HEK293T (cell line): ENCODE measurements around the gene SCN7A.

Source experiments
- CTCF ChIA-PET: fragments of 350-600 bp; formaldehyde crosslinking; extraction: SDS; loops from one replicate; lab custom pipeline; 2021; ENCODE audit warnings: antibody characterized with exemption, inconsistent platforms; lab: Yijun Ruan, JAX
- POLR2A ChIA-PET: fragments of 350-600 bp; formaldehyde crosslinking; extraction: SDS; loops from one replicate; lab custom pipeline; 2020; ENCODE audit warnings: antibody characterized with exemption, inconsistent platforms; lab: Yijun Ruan, JAX
- DNase-seq: peaks from one replicate; pipeline ENCODE4 v3.0.0; 2012; ENCODE audit warnings: mixed read lengths; ENCODE audit errors: extremely low spot score
- ARNT ChIP-seq: fragments of 450-650 bp; IDR thresholded peaks from 2 replicates; pipeline ENCODE4 v1.6.1; 2017; ENCODE audit warnings: mild to moderate bottlenecking
- BHLHE40 ChIP-seq: fragments of 450-650 bp; IDR thresholded peaks from 2 replicates; pipeline ENCODE4 v1.6.1; 2016; ENCODE audit warnings: mild to moderate bottlenecking, moderate library complexity, borderline replicate concordance
- CTBP1 ChIP-seq: fragments of 450-650 bp; IDR thresholded peaks from 2 replicates; pipeline ENCODE4 v1.6.1; 2016; ENCODE audit warnings: borderline replicate concordance
- ELF4 ChIP-seq: fragments of 450-650 bp; IDR thresholded peaks from 2 replicates; pipeline ENCODE4 v1.6.1; 2017; ENCODE audit warnings: antibody characterized with exemption
- FOXA1 ChIP-seq: fragments of 450-650 bp; IDR thresholded peaks from 2 replicates; pipeline ENCODE4 v1.6.1; 2016; ENCODE audit warnings: mild to moderate bottlenecking
- FOXK2 ChIP-seq: fragments of 450-650 bp; IDR thresholded peaks from 2 replicates; pipeline ENCODE4 v1.6.1; 2016; ENCODE audit warnings: mild to moderate bottlenecking
- FOXM1 ChIP-seq: fragments of 450-650 bp; IDR thresholded peaks from 2 replicates; pipeline ENCODE4 v1.6.1; 2017; ENCODE audit warnings: mild to moderate bottlenecking, borderline replicate concordance
- HDGF ChIP-seq: fragments of 450-650 bp; IDR thresholded peaks from 2 replicates; pipeline ENCODE4 v1.6.1; 2017; ENCODE audit warnings: antibody characterized with exemption, borderline replicate concordance
- L3MBTL2 ChIP-seq: fragments of 450-650 bp; conservative IDR thresholded peaks from 2 replicates; pipeline ENCODE4 v1.6.1; 2016; ENCODE audit warnings: mild to moderate bottlenecking
- LEF1 ChIP-seq: fragments of 450-650 bp; IDR thresholded peaks from 2 replicates; pipeline ENCODE4 v1.6.1; 2017; ENCODE audit warnings: mild to moderate bottlenecking, borderline replicate concordance
- NFRKB ChIP-seq: fragments of 450-650 bp; IDR thresholded peaks from 2 replicates; pipeline ENCODE4 v1.6.1; 2016; ENCODE audit warnings: mild to moderate bottlenecking, moderate library complexity
- SP1 ChIP-seq: fragments of 450-650 bp; IDR thresholded peaks from 2 replicates; pipeline ENCODE4 v1.6.1; 2017
- SUZ12 ChIP-seq: fragments of 450-650 bp; IDR thresholded peaks from 2 replicates; pipeline ENCODE4 v1.6.1; 2016; ENCODE audit warnings: mild to moderate bottlenecking
- TARDBP ChIP-seq: fragments of 450-650 bp; IDR thresholded peaks from 2 replicates; pipeline ENCODE4 v1.6.1; 2016
- ZNF384 ChIP-seq: fragments of 450-650 bp; IDR thresholded peaks from 2 replicates; pipeline ENCODE4 v1.6.1; 2016
- TF ChIP-seq, protein P1 (sequence below): fragments of 450-650 bp; IDR thresholded peaks from 2 replicates; pipeline ENCODE4 v1.6.1; 2016

Gene SCN7A

DNA sequence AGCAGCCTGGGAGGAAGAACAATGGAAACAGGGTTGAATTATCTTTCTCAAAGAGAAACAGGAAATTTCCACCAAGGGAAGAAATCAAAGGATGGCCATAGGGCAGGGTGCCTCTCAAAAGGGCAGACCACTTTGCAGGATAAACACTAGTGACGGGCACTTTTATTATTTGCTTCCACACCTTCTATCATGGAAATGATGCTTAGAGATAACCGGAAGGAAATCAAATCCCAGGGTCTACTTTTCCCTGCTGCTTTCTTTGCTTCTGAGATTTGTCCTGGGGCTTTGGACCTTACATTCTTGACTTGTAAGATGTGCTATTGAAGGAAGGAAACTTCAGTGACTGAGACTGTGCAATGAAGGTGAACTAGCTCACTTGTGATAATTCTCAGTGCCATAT is 117.2 kb downstream of the SCN7A start:
- ChIA-PET POLR2A (interaction anchor here (1.1 kb wide), 1 partner anchor 191 kb away, joined by 3 read pairs; no protein-coding TSS in a partner anchor), CTCF (no interaction called here)
- no peak for DNase-seq
- TF ChIP-seq, protein P1, sequence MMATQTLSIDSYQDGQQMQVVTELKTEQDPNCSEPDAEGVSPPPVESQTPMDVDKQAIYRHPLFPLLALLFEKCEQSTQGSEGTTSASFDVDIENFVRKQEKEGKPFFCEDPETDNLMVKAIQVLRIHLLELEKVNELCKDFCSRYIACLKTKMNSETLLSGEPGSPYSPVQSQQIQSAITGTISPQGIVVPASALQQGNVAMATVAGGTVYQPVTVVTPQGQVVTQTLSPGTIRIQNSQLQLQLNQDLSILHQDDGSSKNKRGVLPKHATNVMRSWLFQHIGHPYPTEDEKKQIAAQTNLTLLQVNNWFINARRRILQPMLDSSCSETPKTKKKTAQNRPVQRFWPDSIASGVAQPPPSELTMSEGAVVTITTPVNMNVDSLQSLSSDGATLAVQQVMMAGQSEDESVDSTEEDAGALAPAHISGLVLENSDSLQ: no peak
- no peak for TF ChIP-seq ARNT
- no peak for TF ChIP-seq L3MBTL2
- no peak for TF ChIP-seq LEF1
- TF ChIP-seq FOXA1: no peak
- TF ChIP-seq FOXM1: no peak

DNA sequence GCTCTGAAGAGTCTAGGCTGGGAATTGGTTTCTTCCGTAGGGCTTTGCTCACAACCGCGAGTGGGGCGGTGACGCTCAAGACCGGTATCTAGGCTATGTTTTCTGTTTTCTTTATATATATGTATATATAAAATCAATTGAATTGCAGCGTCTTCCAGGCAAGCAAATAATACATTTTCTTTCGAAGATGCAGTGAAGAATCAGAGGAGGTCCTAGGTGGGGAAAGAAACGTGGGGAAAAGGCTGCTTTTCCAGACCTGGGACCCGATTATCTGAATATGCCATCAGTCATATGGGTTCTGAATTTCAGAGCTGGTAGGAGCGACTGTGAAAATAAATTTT is 117.6 kb downstream of the SCN7A start:
- CTCF ChIA-PET: interaction anchor here (2.2 kb wide), 1 partner anchor 15 kb away, joined by 11 read pairs; no protein-coding TSS in a partner anchor
- no peak for DNase-seq
- TF ChIP-seq FOXK2: no peak
- TF ChIP-seq, protein P1: no peak
- TF ChIP-seq CTBP1: no peak
- no peak for TF ChIP-seq TARDBP
- no peak for TF ChIP-seq ELF4
- no peak for TF ChIP-seq ARNT
- no peak for TF ChIP-seq SUZ12
- no peak for TF ChIP-seq BHLHE40
- TF ChIP-seq SP1: no peak
- no peak for TF ChIP-seq HDGF
- no peak for TF ChIP-seq ZNF384
- no peak for TF ChIP-seq LEF1
- TF ChIP-seq FOXA1: no peak
- TF ChIP-seq FOXM1: no peak
- TF ChIP-seq NFRKB: no peak
- TF ChIP-seq L3MBTL2: no peak
- POLR2A ChIA-PET: interaction anchor here (1.1 kb wide), 1 partner anchor 190 kb away, joined by 3 read pairs; no protein-coding TSS in a partner anchor

DNA sequence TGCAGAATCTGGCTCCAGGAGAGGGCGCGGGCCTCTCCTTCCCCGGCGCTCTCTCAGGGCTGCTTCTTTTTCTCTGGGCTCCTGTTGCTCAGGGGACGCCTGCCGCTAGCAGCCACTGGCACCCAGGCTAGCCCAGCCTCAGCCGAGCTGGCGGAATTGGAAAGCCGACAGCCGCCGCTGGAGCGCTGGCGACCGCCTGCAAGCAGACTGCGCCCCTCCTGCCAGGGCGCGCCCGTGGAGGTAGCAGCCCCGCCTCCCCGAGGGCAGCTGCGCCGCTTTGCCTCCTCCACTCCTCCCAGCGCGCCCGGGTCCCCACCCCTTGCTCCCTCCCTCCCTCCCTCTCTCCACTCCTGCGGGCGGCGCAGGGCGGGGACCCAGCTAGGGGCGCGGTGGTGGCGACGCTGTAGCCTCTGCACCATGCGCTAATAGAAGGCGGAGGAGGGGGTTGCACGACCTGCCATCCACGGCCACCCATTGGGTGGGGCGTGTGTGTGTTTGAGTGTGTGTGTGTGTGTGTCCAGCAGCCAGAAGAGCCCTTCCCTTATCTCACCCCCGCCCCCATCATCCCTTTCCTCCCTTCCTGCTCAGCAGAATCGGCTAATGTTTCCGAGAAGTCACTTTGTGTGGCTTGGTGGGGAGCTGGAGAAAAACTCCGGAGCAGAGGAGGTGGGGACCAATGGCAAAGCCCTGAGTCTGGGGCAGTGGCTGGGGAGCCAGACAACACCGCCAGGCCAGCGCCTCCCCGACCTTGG is 118.1 kb downstream of the SCN7A start, which contains the start of gene SCN9A:
TSS of gene SCN9A (minus strand) at position 209 of the 752 bp plus-strand sequence. CDS start 64,188 bp downstream, outside the sequence.
- peak; percentile 79 for DNase-seq
- ChIA-PET POLR2A (interaction anchor here (0.6 to 1.1 kb wide), 2 partner anchors 190 to 906 kb away, joined by 3 read pairs; partner anchors contain the start of gene CSRNP3), CTCF (interaction anchor here (0.6 to 2.2 kb wide), 5 partner anchors 10 to 233 kb away, joined by 3 to 11 read pairs (median 3); no protein-coding TSS in a partner anchor)
- TF ChIP-seq NFRKB (no peak), ELF4 (no peak), L3MBTL2 (peak; percentile 25; the same call in 1 of the 2 replicates)
- TF ChIP-seq, protein P1: no peak

DNA sequence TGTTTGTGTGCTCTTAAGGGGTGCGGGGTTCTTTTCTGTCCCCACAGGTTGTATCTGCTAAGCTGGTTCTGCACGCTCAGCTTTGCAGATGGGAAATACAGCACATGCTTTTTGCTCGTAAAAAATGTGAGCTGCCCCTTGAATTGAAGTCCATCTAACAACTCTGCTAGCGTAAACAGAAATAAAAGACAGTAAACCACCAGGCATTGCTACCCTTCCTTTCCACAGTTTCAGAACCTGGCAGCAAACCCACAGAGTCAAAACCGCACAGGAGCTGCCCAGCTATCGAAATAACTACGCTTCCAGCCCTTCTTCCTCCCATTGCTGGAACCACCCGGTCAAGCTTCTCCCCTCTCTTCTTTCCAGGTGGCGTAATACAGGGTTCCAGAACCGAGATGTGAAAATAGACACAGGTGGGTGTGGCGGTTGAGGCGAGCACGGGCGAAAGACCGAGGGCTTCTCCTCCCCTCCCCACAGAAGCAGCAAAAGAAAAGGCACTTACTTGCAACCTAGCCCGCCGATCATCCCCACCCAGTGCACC is 118.8 kb downstream of the SCN7A start:
- DNase-seq: peak; percentile 9
- POLR2A ChIA-PET: interaction anchor here (0.6 kb wide), 1 partner anchor 906 kb away, joined by 3 read pairs; the partner anchor contains the start of gene CSRNP3
- TF ChIP-seq ARNT: no peak
- TF ChIP-seq ELF4: no peak
- TF ChIP-seq HDGF: no peak
- TF ChIP-seq NFRKB: no peak
- TF ChIP-seq L3MBTL2: peak; percentile 91
- TF ChIP-seq FOXK2: no peak
- CTCF ChIA-PET: interaction anchor here (0.6 to 2.2 kb wide), 6 partner anchors 11 to 232 kb away, joined by 3 to 11 read pairs (median 3); no protein-coding TSS in a partner anchor

DNA sequence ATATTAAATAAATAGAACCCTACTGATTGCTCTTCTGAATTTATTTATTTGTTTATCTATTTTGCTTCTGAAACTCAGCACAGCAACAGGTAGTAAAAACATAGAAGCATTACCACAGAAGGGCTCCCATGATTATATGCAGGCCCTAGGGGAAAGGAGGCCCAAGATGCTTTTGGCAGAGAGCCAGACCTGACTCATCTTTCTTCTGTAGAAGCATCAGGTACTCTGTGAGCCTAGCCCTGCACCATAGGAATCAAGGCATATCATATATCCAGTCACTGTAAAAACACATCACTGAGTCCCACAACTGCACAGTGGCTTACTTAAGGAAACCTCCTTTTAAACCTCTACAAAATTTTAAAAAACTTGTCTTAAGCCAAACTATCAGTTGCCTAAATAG is 120.1 kb downstream of the SCN7A start:
- CTCF ChIA-PET: no interaction called here
- no peak for TF ChIP-seq ZNF384
- no peak for TF ChIP-seq NFRKB
- TF ChIP-seq CTBP1: 0 out of 2 replicates have a peak, but pooled peaks have one; percentile 37
- no peak for TF ChIP-seq SUZ12
- no peak for TF ChIP-seq FOXA1
- no peak for TF ChIP-seq BHLHE40
- TF ChIP-seq FOXK2: no peak
- peak; percentile 42 for DNase-seq
- POLR2A ChIA-PET: no interaction called here

DNA sequence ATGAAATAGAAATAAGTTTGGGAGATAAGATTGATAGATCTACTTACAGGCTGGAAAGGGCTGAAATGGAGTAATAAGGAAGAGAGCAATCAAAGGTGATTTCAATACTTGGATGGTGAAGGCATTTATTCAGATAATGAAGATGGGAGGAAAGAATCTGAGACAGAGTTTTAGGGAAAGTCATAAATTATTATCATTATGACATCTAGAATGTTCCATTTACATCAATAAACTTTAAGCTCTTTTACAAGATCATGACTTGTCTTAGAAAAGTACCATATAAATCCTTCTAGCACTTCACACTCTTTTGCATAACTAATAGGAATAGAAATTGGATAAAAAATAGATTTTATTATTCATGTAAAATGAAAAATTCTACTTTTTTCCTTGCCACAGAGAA is 120.5 kb downstream of the SCN7A start:
- no peak for DNase-seq
- POLR2A ChIA-PET: no interaction called here
- no peak for TF ChIP-seq CTBP1
- TF ChIP-seq LEF1: no peak
- TF ChIP-seq, protein P1: peak; percentile 65
- CTCF ChIA-PET: no interaction called here
